HuH-7.5 (cell line): ENCODE results near the gene TMEM120B.
"Not testable (repeated sequence)": the region's sequence is repeated elsewhere in the genome, so short reads cannot be mapped to it uniquely, and the experiment has no call there.

Experiments
- DNase-seq: peaks from one replicate; pipeline ENCODE4 v3.0.0; 2011; ENCODE audit warnings: low spot score

Gene TMEM120B

GRCh38 chr12:121748218-121748570, 35.6 kb downstream of the TMEM120B start:
- no peak for DNase-seq

DNA sequence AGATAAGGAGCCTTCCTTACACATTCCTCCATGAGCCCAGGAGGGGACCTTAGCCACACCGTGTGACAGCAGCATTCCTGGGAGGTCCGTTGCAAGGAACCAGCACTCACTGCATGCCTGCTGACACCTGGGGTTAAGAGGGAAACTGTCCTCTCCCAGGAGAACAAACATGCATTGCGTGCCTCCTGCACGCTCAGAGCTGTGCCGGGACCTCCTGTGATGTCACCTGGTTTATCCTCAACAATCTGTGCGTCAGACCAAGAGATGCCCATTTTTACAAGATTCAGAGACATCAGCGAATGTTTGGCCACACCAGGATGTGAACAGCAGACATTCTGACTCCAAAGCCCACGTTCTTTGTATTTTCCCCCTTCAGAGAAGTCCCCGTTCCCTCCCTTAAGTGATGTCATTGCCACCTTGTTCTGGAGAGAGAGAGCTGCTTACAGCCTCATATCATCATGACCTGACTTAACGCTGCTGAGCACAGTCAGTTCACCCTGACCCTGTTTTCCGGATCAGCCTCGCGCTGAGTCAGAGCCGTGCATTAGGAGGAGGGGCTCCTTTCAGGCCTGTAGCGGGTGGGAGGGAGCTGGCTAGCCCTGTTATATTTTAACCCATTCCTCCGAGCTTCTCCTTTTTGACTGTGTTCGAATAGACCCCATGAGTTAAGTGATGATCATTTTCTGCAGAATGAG, 36.2 kb downstream of the TMEM120B start:
- DNase-seq, result peak; percentile 66

DNA sequence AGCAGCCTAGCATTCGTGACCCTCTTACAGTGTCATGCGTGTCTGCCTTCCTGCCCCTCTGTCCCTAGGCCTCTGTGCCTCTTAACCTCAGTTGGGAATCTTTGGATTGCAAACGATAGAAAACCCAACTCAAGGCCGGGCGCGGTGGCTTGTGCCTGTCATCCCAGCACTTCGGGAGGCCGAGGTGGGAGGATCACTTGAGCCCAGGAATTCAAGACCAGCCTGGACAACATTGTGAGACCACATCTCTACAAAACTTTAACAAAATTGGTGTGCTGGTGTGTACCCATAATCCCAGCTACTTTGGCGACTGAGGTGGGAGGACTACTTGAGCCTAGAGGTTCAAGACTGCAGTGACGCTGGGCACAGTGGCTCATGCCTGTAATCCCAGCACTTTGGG, 36.7 kb downstream of the TMEM120B start:
- no peak for DNase-seq

DNA sequence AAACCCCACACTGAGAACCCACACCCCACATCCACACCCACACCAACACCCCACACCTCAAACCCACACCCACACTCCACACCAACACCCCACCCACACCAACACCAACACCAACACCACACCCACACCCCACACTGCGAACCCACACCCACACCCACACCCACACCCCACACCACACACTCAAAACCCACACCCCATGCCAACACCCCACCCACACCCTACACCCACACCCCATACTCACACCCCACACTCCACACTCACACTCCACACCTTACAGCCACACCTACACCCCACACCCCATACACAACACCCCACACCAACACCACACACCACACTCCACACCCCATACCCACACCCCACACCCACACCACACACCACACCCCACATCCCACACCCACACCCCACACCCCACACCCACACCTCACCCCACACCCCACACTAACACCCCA, 38.0 kb downstream of the TMEM120B start:
- DNase-seq, result no peak

DNA sequence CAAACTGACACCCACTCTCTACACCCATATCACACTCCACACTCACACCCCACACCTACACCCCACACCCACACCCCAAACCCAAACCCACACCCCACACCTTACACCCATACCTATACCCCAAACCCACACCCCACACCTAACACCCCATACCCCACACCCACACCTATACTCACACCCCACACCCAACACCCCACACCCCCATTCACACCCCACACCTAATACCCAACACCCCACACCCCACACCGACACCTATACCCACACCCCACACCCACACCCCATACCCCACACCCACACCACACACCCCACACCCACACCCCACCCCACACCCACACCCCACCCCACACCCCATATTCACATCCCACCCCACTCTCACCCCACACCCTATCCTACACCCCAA, 38.5 kb downstream of the TMEM120B start:
- DNase-seq, result no peak

DNA sequence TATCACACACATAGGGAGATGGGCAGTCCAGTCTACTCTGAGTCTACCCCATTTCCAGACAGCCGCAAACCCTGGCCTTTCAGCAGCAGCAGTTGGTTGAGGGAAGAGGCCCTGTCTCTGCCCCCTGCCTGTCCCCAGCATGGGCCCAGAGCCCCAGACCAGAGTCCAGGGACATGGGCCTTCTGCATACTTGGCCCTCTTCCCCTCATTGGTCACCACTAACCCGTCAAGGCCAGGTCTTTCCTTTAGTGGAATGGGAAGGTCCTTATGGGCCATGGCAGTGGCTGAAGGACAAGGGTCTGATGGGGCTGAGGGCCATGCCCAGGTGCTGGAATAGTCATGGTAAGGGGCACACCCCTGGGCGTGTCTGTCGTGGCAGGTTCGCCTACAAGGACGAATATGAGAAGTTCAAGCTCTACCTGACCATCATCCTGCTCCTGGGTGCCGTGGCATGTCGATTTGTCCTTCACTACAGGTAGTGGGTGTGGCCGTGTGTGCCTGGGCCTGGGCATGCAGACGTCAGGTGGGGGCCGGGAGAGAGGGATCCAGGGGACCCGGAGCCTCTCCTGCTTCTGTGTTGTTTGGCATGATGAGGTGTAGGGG, 39.3 kb downstream of the TMEM120B start:
- DNase-seq, result no peak

GRCh38 chr12:121753844-121754264, 41.3 kb downstream of the TMEM120B start:
- DNase-seq, result no peak

- DNase-seq, result no peak
These were observed 42.3 kb downstream of the TMEM120B start for GRCh38 chr12:121754836-121755235.

- DNase-seq, result no peak
These were observed 43.0 kb downstream of the TMEM120B start for GRCh38 chr12:121755591-121755990.

- DNase-seq, result not testable (repeated sequence)
These were observed 46.0 kb downstream of the TMEM120B start for GRCh38 chr12:121758536-121758935.

- DNase-seq, result no peak
These were observed 49.7 kb downstream of the TMEM120B start for GRCh38 chr12:121762269-121762668.

DNA sequence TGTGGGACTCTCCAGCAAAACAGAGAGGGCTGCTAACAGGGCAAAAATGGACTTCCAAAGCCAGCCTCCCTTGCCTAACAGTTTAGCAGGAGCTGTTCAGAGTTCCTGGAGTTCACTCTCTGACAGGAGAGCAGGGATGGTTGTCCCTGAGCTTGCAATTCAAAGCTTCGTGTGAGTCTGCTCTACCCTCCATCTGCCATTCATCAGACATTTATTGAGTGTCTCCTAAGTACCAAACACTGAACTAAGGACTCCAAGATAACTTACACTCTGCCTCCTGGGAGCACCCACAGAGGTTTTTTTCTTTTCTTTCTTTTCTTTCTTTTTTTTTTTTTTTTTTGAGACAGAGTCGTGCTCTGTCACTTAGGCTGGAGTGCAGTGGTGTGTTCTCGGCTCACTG, 52.3 kb downstream of the TMEM120B start:
- no peak for DNase-seq

GRCh38 chr12:121765573-121765972, 53.0 kb downstream of the TMEM120B start:
- DNase-seq, result no peak

DNA sequence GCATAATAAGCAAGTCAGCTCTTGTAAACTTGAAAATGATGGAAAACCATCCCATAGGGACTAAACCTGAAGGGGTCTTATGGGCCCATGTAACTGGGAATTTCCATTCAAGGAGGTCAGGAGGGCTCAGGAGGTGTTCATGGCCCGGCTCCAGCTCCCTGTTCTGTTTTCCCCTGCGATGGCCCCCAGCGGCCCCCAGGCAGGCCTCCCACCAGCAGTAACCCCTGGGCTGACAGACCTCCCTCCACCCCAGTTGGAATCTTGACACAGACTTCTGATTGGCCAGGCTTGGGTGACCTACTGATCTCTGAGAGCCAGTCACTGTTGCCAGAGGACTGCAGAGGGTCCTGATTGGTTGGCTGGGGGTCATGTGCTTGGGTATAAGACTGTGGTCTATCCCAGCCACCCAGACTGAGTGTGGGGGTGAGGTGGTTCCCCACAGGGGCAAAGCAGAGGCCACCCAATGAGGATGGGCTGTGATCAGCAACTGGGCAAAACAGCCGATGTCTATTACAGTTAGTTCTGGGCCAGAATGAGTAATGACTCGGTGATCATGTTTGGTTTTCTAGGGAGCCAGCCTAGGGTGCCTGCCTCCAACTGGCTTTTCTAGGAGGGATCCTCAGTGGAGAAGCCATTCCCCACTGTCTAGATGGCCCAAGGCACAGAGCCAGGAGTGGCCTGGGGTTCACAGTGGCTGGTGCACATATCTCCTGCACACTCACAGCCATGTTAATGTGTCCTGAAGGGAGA, 53.9 kb downstream of the TMEM120B start:
- no peak for DNase-seq

DNA sequence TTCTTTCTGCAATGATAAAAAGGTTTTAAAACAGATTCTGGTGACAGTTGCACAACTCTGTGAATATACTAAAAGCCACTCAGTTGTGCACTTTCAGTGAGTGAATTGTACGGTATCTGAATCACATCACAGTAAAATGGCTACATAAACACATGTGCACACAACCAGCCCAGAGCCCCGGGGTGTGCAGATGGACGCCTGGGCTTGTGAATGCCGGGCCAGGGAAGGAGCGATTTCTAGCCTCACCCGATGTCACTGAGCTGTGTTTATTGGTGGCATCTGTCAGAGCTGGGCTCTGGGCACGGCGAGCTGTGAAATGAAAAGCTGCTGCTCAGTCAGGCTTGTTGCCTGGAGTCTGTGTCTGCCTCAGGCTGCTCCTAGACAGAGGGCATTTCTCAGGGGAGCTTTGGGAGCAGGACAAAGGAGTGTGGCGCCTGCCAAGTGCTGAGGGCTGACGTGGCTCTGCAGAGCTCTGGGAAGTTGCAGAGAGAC, 55.0 kb downstream of the TMEM120B start:
- DNase-seq, result no peak

DNA sequence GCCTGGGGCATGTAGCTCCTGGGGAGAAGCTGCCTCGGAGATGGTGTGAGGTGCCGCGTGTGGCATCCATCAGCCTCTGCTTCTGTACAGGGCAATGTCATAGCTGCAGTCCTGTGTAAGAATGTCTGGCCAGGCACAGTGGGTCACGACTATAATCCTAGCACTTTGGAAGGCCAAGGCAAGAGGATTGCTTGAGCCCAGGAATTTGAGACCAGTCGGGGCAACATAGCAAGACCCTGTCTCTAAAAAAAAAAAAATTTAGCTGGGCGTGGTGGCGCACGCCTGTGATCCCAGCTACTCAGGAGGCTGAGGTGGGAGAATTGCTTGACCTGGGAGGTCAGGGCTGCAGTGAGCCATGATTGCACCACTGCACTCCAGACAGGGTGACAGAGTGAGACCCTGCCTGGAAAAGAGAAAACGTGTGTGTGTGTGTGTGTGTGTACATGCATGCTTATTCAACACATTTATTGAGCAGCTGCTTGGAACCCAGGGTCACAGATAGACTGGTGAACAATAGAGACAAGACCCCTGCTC, 56.8 kb downstream of the TMEM120B start:
- no peak for DNase-seq

GRCh38 chr12:121769831-121770301, 57.3 kb downstream of the TMEM120B start:
- no peak for DNase-seq

DNA sequence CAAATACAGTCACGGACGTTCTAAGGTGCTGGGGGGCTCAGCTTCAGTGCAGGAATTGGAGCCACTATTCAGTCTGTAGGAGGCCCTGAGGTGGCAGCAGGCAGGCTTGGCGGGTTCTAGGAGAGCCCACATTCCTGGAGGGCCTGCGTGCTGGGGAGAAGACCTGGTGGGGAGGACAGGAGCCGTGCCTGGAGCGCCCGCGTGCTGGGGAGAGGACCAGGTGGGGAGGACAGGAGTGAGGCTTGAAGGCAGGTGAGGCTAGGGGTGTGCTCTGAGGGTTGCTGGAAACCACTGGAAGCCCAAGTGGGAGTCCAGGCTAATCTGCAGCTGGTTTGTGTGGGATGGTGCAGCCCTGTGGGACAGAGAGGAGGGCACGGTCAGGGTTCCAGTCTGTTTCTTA, 57.8 kb downstream of the TMEM120B start:
- no peak for DNase-seq

DNA sequence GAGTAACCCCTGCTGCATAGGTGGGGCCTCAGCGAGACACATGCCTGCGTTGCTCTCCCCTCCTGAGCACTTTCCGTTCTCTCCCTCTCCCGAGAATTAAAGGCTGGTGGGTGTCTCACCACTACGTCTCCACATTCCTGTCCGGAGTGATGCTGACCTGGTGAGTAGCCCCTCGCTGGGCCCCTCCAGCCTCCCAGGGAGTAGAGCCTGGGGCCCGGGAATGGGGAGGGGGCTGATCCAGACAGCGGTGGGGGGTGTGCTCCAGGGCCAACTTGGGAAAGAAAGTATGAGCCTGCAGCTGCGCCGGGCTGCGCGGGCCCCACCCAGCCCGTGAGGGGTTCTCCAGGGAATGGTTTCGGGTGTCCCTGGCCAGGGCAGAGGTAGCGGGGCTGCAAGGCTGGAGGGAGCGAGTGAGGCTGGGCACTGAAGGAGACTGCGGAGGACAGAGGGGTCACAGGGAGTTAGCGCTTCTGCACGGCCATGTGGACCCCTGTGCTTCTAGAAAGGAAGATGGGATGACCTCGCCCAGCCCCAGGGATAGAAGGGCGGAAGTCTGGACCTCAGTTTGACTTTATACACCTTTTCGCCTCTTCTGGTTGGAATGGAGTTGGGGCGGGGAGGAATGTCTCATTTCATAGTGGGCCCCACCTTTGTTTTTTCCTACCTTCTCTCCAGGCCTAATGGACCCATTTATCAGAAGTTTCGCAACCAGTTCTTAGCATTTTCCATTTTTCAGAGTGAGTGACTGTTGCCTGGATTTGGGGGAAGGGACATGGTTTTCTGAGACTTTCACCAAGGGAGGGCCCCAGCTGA, 58.5 kb downstream of the TMEM120B start:
- no peak for DNase-seq

DNA sequence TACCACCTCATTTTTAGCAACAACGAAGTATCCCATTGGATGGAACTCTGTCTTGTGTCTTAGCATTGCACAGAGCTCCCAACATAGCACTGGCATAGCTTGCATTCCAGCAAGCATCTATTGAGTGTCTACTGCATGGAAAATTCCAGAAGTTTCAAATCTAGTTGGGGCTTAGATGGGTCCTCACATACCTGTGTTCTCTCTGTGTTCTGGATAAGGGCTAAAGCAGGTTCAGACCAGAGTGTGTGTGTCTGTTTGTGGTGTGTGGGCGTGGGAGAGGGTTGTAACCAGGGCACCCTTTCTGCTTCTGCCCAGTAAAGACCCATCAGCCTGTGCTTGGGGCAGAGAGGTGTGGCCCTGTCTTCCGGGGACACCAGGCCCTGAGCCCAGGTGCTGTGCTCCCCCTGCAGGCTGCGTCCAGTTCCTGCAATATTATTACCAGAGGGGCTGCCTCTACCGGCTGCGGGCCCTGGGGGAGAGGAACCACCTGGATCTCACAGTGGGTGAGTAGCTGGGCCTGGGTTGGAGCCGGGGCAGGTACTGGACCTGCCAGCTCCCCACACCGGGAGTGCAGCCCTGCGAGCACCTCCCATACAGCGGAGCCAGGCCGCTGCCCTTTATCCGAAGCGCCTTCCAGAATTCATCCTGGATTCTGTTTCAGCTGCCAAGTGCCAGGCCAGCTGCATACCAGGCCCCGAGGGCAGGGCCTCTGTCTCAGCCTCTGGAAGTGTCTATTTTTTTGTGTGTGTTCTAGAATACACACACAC, 60.6 kb downstream of the TMEM120B start:
- peak; percentile 92 for DNase-seq

GRCh38 chr12:121774968-121775474, 62.5 kb downstream of the TMEM120B start:
- DNase-seq, result no peak
